Stimulated activated CD4-positive, alpha-beta T cell treated with anti-CD3 and anti-CD28 coated beads, Interleukin-1b, Interleukin-23, amount 100 ng/mL, for 1 hour (primary cell): ENCODE results near the gene ZBTB7A.

Experiments
- DNase-seq, 2 donors: peaks; one replicate each; pipeline ENCODE4 v3.0.0-alpha.2; 2020; ENCODE audit warnings: low read depth in 2 of 2

The ZBTB7A gene

DNA sequence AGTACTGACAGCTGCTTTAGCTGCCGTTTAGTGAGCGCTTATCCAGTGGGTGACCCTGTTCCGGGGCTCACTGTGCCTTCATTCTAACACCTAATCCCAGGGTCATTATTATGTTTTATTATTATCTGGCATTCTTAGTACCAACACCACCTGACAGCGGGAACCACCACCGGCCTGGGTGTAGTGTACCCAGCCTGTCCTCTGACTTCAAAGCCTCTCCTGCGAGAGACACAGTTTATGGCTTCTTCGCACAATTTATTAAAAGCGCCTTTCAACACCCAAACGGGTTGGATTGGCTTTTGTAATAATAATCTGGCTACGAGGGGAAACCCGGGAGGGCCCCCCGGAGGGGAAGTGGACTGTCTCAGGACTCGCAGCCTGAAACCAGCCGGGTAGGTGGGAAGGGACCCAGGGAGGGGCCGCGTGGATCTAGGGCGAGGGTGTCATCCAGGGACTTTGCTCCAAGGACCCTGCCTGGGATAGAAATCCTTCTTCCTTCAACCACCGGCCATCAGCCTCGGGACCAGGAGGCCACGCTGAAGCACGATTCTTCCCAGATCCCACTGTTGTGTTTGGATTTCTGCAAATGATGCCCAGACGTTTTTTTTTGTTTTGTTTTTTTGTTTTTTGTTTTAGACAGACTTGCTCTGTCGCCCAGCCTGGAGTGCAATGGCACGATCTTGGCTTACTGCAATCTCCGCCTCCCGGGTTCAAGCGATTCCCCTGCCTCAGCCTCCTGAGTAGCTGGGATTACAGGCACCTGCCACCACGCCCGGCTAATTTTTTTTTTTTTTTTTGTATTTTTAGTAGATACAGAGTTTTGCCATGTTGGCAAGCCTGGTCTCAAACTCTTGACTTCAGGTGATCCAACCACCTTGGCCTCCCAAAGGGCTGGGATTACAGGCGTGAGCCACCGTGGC lies 1.6 kb upstream of the ZBTB7A start:
- no peak for DNase-seq

DNA sequence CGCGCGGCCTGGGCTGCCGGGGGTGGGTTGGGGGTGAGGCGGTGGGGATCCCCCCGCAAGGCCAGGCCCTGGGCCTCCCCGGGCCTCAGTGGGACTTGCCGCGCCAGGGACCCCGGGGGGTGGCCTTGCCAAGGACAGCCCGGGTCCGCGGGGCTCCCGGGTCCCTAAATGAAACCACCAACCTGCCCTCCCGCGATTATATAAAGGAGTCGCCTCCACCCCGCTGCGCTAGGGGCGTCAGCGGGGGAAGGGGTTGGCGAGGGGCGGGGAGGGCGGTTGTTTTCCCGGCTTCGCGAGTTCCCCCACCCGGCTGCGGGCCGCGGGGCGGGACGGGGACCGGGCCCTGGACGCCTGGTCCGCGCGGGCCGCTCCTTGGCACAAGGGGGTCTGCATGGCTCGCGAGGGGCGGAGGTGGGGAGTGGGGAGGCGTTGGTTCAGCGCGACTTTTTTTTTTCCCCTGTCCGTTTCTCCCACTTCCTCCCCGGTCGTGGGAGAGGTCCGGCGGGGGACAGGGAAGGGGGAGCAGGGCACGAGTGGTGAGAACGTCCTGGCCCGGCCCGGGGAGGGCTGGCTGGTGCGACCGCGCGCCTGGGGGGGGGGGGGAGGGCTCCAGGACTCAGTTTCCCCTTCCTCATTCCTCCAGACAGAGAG lies 822 bp upstream of the ZBTB7A start:
- DNase-seq, result no peak

DNA sequence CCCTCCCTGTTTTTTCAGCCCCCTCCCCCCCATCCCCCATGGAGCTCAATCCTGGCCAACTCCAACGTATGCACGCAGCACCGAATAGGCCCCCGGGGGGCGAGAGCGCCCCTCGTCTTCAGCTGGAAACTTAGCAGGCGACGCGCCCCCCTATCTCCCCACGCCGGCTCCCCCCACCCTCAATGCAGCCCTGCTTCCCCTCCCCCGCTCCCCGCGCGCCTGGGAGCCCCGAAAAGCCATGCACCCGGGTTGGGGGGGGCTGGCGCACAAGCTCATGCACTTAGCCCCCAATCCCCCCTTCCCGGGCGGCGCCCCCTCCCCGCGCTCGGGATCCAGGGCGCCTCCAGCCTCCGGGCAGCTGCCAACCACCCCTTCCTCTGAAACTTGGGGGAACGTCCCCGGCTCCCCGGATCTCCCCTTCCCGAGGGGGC lies 508 bp downstream of the ZBTB7A start:
- DNase-seq, result no peak

DNA sequence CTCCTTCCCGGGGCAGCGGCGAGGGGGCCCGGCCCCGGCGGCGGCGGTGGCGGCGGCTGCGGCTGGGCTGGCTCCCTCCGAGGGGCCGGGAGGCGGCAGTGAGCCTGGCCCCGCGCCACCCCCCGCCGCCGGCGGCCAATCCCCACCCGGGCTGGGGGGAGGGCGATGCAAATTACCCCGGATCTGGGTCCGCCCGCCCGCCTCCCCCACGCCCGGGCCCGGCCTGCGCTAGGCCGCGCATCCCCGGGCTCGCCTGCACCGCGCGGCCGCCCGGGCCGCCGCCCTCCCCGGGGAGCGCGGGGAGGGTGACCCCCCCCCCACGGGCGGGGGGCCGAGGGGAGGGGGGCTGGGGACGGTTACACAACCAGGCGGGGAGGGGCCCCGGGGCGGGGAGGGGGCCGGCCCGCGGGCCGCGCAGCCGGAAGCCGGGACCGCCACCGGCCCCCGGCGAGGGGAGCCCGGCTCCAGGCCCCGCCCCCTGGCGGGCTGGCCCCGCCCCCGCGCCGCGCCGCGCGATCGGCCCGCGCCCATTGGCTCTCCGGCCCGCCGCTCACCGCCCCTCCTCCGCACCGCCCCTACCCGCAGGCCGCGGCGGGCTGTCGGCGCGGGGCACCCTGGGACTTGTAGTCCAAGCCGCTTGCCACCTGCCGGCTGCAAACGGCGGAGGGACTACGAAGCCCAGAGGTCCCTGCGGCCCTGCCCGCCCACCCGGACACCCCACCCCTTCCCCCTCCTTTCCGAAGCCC lies 1.1 kb downstream of the ZBTB7A start:
- DNase-seq, result peak; percentile 93 to 96

DNA sequence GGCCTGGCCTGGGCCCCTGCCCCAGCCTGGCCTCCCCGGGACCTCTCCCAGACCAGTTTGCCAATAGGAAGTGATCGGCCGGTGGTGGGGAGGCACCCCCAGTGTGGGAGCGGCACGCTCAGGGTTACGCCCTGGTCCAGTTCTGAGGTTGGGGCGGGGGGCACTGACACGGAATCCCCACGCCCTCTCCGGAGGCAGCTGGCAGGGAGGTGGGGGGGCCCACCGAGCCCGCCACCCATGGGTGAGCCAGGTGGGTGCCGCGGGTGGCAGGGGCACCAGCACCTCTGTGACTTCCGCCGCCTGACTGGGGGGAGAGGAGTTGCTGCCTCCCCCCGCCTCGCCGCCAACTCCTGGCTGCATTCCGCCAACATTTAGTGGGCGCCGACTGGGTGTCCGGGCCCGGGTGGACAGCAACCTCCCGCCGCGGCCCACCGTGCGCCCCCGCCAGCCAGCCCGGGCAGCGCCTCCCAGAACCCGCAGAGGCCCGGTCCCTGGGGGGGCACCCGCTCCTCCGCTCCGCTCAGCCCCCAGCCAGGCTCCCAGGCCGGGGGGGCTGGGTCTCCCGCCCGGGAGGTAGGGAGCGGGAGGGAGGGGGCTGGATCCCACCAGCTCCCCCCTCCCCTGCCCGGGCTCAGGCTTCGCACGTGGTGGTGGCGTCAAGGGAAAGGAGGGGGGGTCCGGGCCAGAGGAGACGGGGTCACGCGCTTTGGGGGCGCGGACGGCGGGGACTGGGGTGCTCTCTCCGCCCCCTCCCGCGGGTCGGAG lies 2.0 kb downstream of the ZBTB7A start:
- DNase-seq, result no peak

DNA sequence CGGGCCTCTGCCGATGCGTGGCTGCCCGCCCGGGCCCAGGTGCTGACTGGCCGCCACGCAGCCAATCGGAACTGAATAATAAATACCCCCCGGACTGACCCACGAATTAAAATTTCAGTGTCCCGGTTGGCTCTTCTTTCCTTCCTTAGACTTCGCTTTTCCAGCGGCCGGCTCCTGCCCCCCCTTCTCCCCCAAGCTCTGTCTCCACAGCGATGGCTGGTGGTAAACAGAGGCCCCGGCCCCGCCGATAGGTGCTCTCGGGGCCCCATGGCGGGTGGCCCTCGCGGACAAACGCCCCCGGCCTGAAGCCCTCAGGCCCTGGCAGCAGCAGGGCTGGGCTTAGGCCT lies 2.6 kb downstream of the ZBTB7A start:
- DNase-seq, result no peak

DNA sequence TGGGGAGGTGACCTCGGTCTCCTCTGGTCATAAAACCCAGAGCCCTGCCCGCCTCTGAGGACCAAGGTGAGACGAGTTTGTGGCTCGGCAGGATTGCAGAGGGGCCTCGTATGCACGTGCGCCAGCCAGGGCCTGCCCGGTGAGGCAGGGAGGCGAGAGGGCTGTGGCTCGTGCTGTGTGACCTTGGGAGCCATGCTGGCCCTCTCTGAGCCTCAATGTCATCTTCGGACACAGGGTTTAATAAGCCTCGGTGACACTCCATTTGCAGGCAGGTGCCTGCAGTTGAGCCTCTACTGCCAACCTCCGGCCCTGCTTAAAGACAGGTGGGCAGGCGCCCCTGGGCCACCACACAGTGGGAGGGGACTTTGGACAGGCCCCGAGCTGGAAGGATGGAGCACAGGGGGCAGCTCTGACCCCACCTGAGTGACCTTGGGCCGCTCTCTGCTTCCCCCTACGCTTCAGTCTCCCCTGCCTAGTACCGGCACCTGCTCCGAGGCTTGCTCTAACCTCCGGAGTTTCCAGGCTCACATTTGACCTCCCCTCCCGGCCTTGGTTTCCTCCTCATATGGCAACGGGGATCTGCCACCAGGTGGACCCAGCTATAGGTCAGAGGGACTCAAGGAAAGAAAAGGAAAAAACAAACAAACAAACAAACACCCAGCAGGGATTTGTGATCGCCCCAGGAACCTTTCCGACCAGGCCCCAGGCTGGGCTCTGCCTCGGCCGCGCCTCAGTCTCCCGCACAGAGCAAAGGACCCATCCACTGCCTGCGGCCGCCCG lies 3.1 kb downstream of the ZBTB7A start:
- no peak for DNase-seq

DNA sequence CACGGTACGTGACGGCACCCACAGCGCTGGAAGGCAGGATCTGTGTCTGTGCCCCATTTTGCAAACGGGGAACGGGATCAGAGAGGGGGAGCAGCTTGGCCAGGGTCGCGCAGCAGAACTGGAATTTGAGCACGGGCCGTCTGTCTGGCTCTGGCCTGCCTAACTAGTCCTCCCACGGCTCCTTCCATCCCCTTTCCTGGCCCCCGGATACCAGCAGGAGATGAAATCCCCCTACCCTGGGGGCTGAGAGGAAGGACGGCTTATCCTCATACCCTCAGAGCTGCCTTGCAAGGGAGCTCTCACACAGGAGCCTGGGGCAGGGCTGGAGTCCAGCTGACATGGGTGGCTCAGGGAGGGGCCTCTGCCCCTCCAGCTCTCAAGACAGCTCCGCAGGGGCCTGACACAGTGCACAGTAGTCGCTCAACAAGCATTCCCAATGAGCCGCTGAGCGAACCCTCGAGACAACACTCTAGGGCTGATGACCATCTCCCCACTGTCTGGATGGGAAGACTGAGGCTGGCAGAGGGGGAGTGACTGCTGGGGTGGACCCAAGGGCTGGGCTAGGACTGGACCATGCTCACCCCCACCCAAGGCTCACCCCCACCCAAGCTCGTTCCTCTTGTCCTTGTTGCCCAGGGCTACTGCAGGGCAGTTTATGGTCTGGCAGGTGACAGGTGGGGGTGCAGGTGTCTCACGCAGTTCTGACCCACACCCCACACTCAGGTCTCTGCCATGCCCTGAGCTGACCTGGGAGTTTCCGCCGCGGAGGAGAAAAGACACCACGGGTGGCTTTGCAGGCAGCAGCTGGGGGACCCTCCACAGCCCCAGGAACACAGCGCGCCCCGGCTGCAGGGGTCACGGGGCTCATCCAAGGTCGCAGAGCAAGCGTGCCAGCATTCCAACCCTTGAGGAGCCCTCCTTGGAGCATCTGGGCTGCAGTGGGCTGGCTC lies 4.0 kb downstream of the ZBTB7A start:
- DNase-seq, result no peak

DNA sequence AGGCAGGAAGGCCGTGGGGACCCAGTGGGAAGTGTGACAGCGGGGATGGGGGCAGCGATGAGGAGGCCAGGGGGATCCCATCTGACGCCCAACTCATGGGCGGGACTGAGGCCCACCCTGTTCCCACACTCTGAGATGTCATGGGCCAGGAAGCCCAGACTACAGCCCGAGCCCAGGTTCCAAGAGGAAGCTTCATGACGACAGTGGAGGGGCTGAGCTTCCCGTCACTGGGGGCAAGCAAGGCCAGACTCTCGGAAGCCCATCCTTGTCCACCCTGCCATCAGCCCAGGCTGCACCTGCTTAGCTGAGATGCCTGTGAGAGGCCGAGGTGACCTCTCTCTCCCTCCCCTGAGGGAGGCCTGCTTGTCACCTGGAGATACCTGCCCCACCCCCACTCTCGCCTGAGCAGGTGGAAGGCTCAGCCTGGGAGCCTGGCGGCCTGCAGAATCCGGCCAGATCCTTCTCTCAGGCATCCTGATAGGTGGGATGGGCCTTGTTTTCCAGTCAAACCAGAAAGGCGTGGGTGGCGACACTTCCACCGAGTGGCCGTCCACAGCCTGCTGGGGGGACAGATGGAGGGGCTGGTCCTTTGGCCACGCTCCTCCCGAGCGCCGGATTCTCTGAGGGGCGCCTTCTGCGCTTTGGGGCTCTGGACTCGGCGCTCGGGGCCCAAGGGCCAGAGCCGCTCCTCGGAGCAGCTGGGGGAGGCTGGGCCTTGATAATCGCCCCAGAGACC lies 4.8 kb downstream of the ZBTB7A start:
- DNase-seq, result no peak

DNA sequence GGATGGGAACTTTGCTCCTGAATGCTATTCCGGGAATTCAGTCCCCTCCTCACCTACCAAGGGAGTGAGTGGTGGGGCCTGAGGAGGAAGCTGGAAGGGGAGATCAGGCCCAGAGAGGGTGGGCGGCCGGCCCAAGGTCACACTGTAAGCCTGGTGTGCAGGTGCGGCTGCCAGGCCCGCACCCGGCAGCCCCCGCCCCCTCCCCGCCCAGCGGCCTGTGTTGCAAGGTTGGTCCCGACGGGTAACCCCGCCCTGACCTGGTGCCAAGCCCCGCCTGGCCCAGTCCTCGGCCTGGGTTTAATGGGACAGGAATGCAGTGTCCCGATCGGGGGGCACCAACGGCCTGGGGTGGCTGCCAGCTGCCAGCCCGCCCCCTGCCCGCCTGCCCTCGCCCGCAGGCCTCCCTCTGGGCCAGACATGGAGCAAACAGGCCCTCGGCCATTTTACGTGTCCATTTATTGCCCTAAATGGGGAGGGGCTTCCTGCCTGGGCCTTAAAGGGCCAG lies 5.5 kb downstream of the ZBTB7A start:
- DNase-seq, result no peak

DNA sequence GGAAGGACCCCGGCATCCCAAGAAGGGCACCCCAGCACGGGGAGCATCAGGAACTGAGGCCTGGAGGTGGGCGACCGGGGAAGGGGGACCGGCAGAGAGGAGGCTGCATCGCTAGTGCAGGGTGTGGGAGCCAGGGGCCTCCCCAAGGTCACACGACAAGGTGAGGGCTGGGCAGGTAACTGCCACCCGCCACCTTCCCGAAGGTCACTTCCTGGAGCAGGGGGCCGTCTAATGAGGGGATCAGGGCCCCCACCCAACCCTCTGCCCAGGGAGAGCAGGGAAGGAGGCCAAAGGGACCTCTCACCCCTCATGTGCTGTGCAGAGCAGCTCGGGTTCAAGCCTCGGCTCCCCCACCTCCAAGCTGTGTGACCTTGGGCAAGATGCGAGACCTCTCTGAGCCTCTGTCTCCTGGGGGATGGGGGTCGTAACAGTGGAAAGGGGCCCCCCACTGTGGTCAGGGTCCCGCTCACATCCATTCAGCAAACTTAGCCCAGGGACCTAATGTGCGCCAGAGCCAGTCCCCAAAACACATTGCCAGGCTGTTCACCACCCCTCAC lies 6.0 kb downstream of the ZBTB7A start:
- no peak for DNase-seq

DNA sequence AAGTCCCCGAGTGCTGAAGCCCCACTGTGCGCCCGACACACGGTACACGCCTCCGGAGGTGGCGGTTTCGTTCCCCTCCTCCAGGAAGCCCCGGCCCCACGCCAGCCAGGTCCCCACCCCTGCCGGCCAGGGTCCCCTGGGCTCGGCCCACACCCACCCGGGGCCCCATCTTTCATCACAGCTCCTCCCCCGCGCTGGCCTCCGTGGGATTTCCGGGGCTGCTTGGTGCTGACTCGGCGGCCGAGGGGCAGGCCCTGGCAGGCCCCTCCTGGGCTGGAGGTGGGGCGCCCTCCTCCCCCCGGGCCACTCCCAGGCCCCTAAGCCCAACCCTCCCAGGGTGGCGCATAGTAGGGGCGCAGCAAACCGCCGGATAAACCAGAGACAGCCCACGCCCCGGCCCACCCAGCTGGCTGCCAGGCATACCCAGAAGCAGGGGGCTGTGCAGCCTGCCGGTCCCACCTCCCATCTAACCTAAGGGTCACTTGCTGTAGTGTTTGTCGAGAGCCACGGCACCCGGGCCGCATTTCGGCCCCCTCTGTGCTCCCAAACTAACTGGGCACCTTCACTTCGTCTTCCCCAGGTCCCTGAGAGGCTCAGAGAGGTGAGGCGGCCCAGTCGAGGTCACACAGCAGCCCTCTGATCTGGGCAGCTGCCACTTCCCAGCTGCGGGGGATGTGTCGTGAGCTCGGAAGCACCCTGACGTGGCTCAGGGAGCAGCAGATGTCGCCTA lies 6.6 kb downstream of the ZBTB7A start:
- DNase-seq, result no peak

DNA sequence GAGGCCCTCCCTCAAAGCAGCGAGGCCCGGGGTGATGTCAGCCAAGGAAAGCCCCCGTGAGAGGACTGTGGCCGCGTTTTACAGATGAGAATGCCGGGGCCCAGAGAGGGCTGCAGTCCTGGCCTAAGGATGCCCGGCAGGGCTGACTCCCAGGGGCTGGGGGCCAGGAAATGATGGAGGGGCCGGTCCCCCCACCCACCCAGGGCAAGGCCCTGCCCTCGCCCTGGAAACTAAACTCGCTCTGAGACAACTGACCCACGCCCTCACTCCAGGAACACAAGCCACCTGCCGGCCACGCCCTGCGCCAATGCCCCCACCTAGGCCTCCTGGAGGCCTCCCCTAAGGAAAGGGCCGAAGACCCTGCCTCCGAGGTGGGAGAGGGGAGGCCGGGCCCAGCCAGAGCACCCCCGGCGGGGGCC lies 7.2 kb downstream of the ZBTB7A start:
- no peak for DNase-seq

DNA sequence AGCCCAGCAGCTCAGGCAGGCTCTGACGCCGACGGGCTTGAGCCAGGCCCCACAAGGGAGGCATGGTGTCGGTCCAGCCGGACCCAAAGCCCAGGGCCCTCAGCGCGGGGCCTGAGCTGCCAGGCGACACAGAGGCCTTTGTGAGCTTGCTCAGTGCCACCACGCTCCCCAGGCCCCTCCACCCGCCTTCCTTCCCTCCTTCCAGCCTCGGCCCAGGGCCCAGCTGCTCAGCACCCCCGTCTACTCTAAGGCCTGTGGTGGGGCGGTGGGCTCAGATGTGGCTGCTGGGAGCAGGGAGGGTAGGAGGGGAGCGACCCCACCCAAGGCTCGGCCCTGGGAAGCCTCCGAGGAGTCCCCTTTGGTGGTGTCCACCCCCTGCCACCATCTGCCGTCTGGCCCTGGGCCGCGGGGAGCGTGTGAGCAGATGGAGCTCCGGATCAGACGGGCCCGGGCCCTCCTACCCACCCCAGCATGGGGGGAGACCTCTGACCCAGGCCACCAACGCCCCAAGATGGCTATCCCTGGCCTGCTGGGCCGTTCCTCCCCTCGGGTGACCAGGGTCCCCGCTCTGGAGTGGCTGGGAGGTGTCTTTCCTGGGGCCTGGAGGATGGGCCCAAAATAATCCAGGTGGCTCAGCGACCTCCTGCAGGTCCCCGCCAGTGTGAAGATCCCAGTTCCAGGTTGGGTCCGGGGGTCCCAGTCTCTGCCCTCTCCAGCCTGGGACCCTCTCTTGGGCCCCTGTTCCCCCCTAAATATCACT lies 7.8 kb downstream of the ZBTB7A start:
- DNase-seq, result no peak

DNA sequence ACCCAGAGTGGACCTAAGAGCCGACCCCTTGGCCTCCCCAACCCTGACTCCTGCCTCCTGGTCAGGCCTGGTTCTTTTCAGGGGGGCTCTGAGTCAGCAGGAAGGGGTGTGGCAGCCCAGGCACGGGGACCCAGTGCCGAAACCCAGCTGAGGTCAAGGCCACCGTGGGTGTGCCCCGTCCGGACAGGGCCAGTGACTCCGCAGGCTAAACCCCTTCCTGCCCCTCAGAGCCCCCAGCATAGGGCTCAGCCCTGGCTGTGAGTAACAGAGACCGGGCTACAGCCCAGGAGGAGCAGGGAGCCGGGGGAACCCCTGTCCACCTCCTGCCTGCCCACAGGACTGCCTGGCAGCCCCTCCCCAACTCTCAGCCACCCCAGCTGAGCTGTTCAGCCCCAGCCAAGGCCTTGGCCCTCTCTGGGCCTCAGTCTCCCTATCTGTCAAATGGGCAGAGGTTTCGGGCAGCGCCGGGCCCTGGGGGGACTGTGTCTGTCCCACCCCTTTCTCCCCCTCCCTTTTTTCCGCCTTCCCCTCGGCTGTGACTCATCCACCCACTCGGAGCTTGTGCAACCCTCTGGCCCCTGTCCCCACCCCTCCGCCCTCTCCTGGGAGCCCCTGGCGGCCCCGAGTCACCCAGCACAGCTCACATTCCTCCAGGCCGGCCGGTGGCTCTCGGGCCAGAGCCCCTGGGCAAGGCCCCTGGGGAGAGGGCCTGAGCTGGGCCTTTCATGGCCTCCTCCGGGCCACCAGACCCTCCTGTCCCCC lies 8.6 kb downstream of the ZBTB7A start:
- no peak for DNase-seq

DNA sequence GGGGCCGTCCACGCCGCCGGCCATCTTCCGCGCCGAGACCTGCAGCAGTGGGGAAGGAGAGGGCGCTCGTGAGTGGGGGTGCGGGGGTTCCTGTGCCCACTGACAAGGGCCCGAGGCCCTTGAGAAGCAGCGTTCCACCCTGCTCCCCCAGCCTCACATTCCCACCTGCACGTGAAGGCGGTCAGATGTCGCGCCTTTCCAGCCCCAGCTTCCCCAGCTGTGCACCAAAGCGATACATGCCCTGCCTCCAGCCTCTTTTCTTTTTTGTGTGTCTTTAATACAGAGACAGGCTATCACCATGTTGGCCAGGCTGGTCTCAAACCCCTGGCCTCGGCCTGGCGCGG lies 11.5 kb downstream of the ZBTB7A start:
- DNase-seq, result no peak
